GM21447 (cell line): Measurements from ENCODE around the gene EPB41L1.

Source experiments
- ATAC-seq: cut with Tn5 transposase; IDR thresholded peaks from one replicate; pipeline ENCODE4 v1.9.1; 2021; ENCODE audit not compliant: unreplicated experiment

Gene EPB41L1

DNA sequence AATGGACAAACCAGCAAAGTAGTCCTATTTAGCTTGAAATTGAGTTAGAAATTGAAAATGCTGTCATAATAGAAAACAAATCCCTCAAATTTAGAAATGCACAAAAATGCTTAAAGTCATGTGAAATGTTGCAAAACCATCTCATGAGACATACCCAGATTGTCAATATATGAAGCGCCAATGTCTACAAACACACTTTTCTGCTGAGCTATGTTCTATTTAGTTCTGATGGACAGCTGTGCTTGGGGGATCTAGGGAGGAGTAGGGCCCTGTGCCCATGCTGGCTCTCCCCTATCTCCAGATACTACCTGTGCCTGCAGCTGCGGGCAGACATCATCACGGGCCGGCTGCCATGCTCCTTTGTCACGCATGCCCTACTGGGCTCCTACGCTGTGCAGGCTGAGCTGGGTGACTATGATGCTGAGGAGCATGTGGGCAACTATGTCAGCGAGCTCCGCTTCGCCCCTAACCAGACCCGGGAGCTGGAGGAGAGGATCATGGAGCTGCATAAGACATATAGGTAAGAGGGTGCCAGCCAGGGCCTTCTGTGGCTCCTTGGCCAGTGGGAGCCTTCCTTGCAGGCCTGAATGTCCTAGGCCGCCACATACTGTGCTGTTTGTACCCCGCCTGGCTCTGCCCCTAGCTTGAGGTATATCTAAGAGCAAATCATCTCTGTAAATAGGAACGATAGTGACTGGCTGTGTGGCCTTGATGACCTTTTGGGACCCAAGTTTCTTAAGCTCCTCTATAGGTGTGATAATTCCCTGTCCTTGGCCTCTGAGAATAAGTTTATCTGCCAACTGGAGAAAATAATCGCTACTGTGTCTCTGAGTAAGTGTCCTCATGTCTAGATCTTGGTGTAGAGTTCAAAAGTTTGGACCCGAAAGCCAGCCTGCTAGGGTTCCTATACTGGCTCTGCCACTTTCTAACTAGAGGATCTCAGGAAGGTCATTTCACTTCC lies 30.6 kb downstream of the EPB41L1 start:
- ATAC-seq = no peak

DNA sequence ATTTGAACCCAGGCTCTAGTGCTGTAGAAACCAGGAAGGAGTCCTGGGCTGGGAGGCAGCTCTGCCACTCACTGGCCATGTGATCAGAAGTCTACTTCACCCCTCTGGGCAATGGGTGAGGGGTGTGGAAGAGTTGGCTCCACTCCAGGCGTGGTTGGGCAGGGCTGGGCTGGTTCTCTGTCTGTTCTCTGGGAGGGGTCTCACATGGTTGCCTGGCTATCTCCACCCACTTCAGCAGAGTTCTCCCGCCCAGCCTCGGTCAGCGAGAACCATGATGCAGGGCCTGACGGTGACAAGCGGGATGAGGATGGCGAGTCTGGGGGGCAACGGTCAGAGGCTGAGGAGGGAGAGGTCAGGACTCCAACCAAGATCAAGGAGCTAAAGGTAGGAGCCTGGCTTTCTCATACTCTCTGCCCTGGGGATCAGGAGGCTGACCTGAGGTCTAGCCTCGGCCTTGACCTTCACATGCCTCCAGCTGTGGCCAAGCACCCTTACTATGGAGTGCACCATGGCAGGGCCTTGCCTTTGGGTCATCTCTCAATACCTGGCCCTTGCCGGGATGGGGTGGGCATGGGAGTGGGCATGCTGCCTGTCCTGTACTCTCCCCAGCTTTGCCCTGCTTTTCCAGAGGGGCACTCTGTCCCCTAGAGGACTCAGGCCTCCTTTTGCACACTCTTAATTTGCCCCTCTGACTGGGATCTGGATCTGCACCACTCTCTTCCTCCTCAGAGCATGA lies 39.6 kb downstream of the EPB41L1 start:
- ATAC-seq = no peak

DNA sequence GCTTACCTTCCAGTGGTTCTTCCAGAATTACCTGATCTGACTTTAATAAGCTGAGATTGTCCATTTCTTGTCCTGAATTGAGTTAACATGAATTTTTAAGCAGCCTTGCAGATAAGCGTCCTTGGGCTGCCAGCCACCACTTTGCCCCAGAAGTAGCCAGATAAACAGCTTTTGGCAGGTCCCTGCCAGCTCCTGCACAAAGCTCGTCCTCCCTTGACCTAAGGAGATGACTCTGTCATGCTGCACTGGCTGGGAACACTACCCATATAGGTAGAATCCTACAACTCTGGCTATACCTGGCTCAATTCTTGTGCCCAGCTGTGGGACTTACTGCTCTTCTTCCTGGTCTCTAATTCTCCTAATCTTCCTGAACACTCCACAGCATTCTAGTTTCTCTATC lies 42.1 kb downstream of the EPB41L1 start:
- no peak for ATAC-seq

DNA sequence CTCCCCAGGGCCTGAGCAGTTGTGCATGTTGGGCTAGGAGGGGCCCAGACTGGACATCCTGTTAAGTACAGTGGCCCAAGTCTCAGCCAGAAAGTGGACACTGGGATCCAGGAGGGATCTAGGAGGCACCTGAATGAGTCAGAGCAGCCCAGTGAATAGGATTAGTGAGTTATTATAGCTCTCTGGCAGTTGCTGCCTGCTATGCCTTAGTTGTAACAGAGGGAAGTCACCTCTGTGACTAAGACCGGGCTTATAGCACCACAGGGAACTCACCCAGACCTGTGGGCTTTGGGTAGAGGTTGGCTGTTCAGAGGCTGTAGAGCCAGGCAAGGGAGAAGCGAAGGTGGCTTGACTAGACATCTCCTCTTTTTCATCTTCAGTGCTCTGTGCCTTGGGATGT lies 42.7 kb downstream of the EPB41L1 start:
- no peak for ATAC-seq

DNA sequence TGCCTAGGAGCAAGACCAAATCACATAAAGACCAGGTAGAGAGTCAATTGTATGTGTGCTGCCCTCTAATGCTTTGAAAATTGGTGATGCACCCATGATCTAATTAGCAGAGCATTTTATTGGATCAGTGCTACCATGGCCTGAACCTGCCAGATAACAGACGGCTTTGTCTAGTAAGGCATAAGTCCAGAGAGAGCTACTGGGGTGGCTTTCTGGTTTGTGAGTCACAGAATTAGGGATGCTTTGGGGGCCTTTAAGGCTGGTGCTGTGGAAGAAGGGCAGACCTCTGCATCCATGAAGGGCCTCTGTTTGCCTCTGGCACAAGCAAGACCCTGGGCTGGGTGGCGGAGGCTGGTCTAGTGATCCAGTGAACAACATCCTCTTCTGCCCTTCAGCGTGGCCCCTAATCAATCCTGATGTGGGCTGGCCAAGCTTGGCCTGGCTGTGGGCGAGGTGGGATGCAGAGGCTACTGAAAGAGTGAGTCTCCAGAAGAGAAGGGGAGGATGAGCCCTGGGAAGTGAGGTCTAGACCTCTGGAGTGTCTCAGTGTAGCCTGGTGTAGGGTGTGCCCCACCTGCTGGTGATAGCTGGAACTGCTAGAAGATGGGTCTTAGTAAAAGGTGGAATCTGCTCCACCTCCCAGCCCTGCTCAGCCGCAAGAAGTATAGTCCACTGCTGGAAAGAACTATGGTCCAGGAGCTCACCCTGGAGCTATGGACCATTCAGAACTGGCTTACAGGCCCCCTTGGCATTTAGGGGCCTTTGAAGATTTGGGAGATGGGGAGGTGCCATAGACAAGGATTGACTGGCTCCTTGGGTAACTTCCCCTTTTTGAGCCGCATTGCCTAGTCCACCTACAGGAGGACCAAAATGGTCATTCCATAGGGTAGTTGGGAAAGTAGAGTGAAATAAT lies 45.1 kb downstream of the EPB41L1 start:
- no peak for ATAC-seq

DNA sequence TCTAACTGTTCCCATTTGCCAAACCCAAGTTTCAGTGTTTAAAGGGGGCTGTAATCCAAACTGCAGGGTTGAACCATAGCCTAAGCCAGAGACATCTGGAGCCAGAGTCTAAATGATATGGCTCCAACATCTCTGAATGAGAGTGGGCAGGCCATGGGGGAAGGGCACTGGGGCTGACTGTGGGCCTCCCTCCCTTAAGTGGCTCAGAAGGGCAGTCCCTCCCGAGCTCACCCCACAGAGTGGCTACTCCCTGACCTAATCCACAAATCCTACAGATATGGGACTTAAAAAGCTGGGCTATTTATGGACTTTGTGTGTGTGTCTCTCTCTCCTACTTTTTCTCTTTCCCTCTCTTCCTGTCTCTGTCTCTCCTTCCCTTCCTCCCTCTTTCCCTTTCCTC lies 45.9 kb downstream of the EPB41L1 start:
- ATAC-seq = no peak

DNA sequence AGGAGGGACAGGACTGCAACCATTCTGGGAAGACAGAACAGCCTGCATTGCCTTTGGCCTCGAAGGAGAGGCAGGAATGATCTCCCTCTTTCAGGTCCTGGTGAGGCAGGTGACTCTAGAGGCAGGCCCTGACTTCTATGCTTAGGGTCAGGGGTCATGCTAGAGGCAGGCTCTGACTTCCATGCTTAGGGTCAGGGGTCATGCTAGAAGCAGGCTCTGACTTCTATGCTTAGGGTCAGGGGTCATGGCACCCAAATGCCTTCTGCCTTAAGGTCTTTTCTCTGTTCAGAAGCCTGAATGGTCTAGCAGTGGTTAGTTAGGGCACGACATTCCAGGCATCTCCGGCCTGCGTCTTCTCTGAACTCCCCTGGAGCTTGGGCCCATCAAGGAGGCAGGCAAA lies 46.7 kb downstream of the EPB41L1 start:
- no peak for ATAC-seq

DNA sequence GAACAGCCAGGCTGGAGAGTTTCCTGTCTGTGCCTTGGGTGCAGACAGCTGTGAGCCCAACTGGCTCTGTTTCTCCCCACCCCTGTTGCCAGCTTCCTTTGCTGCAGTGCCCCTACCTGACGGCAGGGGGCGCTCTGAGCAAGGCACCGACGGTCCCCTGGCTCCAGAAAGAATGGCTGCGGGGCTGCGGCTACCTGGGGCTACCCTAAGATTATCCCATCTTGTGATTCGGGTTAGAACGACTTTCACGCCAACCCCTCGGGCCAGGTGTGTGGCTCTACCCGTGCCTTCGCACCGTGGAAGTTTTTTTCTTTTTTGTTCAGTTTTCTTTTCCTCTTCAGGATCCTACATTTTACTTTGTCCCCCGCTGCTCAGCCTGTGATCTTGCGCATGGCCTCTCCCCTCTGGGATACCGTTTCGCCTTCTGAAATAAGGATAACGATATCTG lies 48.4 kb downstream of the EPB41L1 start:
- no peak for ATAC-seq

DNA sequence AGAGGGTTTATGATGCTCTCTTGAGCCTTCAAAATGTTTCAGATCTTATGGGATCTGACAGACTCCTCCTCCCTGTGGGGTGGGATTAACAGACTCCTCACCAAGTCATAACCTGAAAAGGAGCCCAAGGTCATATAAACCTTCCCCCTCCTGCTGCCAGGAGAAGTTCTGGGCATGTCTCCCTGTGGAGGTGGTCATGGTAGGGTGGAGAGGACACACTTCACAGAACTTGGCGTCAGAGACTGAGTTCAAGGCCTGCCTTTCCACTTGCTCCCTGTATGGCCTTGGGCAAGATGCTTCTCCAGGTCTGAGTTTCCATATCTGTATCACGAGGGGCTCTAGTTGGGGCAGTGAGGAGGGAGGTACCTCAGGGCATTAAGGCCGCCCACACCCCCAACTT lies 49.3 kb downstream of the EPB41L1 start:
- no peak for ATAC-seq

DNA sequence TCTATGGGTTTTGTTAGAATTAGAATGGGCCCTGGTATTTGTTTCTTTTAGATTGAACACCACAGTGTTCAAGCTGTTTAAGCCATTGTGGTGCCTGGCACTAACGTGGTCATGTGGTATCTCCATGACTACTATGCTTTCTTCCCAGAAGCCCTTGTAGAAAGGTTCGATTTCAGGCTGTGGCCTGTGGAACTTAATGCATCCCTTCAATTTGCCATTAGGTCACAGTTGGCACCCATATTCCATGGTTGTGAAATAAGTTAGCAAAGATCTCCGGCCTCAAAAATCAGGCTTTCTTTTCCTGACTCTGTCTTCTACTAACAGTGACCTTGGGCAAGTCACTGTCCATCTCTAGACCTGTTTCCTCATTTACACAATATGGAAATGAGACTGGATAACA lies 50.5 kb downstream of the EPB41L1 start:
- ATAC-seq = no peak

DNA sequence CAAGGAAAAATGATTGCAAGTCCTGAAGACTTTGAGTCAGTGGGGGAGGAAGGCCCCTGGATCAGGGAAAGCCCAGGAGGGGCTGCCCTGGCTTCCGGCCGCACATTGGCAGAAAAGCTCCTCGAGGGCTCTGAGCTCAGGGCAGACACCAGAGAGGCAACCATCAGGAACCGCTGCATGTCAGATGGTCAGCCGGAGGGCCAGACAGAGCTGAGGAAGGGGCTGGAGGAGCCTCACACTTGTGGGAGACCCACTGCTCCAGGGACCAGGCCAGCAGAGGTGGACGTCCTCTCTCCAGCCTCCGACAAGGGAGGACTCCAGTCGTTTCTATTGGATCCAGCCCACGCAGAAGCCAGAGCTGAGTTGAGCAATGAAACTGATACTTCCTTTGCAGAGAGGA lies 51.5 kb downstream of the EPB41L1 start:
- ATAC-seq = no peak

DNA sequence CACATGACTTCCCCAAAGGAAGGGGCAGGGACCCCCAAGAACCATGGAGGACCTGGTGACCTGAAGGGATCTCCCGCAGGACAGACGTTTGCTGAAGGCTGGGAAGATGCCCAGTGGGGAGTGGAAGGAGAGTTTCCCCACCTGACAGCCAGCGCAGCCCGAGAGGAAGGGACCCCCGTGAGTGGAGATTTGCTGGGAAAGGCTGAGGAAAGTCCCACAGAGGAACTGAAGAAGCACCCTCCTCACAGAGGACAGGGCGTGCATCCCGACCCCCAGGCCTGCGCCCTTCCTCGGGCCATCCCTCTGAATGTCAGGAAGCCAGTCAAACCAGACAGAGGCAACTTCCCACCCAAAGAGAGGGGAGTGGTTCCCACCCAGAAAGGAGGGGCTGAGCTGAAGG lies 52.1 kb downstream of the EPB41L1 start:
- ATAC-seq = no peak

DNA sequence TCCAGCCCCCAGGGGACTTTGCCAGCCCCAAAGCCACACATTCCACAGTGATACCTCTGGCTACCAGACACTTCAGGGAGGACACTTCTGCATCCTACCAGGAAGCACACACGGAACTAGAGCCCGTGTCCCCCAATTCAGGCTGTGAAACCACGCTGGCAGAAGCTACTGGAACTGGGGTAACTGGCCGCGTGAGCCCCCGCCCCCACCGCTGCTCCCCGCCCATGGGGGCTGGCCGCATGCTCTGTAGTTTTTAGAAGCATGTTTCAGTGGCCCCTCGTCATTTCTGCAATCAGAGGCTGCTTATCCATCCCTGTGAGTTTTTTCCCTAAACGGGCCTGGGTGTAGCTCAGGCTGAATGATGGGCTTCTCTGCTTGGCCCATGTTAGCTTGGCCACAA lies 53.1 kb downstream of the EPB41L1 start:
- no peak for ATAC-seq

DNA sequence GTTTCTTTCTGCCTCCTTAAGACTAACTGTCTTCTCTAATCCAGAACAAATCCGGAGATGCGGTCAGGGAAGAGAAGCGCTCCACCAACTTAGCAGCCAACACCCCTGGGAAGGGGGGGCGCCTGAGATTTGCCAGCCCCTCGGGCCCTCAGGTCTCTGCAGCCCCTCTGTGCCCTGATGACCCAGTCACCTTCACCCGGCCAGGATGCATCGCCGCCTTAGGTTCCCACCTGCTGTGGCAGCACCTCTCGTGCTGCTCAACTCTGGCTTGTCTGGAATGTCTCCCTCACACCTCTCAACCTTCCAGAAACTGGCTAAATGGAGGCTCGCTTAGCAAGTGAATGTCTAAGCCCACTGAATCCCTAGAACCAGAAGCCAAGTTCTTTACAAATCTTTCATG lies 53.7 kb downstream of the EPB41L1 start:
- no peak for ATAC-seq

DNA sequence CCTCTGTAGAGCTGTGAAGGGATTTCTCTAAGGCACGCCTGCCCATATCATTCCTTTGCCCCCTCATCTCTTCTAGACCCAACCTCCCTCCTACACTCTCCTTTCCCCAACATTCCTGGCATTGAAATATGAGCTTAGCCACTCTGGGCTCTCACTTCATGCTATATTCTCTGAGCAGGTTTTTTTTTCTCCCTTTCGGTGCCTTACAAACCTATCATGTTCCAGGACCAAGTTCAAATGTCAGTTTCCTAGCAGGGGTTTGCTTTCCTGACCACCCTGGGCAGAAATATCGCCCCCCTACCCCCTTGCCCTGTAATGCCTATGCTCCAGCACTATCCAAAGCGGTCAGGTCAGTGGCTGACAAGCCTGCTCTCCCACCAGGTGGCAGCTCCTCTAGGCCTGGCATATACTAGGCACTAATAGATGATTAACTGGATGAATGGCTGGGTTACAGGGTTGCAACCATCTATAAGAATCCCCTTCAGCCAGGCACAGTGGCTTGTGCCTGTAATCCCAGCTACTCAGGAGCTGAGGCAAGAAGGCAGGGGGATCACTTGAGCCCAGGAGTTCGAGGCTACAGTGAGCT lies 56.0 kb downstream of the EPB41L1 start:
- no peak for ATAC-seq

DNA sequence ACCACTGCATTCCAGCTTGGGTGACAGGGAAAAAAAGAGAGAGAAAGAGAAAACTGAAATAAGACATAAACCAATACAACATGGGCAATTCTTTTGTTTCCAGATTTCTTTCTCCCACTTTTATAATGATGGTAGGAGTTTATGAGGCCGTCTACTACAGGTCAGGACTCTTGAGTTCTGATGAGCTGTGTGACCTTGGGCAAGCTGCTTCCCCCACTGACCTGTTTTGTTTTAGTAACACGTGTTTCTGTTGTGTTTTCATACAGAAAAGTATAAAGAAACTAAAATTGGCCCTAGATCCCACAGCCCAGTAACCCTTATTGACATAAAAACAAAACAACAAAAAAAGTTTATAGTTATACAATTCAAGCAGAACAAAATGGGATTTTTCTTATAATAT lies 58.8 kb downstream of the EPB41L1 start:
- no peak for ATAC-seq

DNA sequence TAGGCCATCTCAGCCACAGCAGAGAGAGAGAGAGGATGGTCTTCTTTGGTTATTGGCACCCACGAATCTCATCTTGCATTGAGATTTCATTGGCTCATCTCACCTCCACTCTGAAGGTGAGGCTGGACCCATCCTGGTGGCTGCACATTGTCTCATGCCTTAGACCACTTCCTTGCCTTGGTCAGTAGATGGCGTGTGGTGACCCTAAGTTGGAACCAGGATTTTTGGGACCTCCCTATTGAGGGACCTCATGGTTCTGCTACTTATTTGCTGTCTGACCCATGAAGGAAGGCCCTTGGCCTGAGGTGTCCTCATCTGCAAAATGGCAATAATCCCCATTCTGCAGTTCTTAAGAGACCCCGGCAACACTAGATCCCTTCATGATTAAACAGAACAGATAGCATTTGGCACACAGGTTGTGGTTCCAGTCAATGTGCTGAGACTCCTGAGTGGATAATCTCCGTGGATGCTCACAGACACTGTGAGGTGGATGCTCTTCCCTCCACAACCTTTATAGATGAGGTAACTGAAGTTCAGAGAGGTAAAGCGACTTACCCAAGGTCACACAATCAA lies 60.2 kb downstream of the EPB41L1 start:
- ATAC-seq = no peak

DNA sequence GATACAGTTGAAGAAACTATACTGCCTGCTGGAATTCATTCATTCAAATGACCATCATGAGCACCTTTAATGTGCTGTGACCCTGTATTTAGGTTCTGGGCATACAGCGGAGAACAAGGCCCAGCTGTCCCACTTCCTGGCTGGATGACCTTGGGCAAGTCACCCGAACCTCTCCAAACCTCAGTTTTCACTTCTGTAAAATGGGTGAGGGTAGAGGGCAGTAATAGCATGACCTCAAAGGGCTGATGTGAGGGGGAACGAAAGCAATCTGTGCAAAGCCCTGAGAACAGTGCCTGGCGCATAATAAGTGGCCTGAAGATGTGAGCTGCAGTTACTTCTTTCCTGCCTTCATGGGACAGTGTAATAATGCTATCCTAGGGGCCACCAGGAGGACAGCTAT lies 61.2 kb downstream of the EPB41L1 start:
- ATAC-seq = no peak

DNA sequence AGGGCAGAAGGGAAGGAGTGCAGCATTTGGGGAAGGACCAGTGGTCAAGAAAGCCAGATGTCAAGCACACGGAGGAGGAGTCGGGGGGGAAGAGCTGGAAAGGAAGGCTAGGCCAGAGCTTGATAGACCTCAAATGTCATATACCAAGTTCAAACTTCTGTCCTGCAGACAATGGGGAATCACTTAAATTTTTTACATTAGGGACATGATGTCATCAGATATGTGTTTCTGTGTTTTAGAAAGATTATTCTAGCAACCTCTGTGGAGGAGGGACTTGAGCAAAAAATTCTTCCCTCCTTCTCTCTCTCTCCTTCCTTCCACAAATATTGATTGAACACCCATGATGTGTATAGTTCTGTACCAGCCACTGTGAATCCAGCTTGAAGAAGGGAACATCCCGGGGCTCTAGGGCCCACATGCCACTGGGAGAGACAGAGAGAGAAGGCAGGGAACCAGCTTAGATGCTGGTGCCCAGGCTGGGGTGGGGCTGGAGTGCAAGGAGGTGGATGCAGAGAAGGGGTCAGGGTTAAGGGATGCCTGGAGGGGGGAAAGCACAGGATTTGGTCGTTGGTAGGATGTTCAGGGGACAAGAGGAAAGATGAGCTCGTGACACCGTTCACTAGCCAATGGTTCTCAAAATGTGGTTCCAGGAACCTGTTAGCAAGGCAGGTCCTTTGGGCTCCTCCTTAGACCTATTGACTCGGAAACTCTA lies 61.9 kb downstream of the EPB41L1 start:
- ATAC-seq = no peak

DNA sequence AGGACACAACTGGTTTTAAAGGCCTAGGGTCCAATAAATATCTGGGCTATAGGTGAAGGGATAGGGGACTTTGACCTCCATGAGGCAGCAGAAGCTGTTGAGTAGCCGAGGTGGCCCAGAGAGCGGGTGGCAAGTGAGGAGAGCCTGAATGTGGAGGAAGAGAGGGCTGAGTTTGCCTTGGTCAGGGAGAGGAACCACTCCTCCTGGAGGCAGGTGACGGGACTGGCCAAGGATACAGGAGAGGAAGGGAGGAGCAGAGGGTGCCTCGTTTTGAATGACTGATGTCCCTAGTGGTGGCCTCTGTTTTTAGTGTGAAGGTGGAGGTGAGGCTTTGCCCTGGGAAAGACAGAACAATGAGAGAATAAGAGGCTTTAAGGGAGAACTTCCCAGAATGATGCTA lies 62.7 kb downstream of the EPB41L1 start:
- ATAC-seq = no peak
